Stimulated activated CD4-positive, alpha-beta T cell treated with anti-CD3 and anti-CD28 coated beads, Interleukin-1b, Interleukin-23, amount 100 ng/mL, for 48 hours (primary cell): Measurements from ENCODE around the gene KCNH1.

Source experiments
- DNase-seq: peaks from one replicate; pipeline ENCODE4 v3.0.0-alpha.2; 2020

The KCNH1 gene

GRCh38 chr1:210915890-210916507 is 217.9 kb downstream of the KCNH1 start:
- no peak for DNase-seq

- no peak for DNase-seq
Measured at GRCh38 chr1:210912752-210913151, 221.2 kb downstream of the KCNH1 start.

- no peak for DNase-seq
Measured at GRCh38 chr1:210910020-210910575, 223.8 kb downstream of the KCNH1 start.

GRCh38 chr1:210908791-210909190 is 225.2 kb downstream of the KCNH1 start:
- no peak for DNase-seq

GRCh38 chr1:210908257-210908656 is 225.7 kb downstream of the KCNH1 start:
- DNase-seq = no peak

GRCh38 chr1:210907251-210907805 is 226.6 kb downstream of the KCNH1 start:
- no peak for DNase-seq

GRCh38 chr1:210905944-210906453 is 227.9 kb downstream of the KCNH1 start:
- DNase-seq = no peak

GRCh38 chr1:210905365-210905904 is 228.5 kb downstream of the KCNH1 start:
- no peak for DNase-seq

- DNase-seq = no peak
Measured at GRCh38 chr1:210901981-210902770, 231.8 kb downstream of the KCNH1 start.

- no peak for DNase-seq
Measured at GRCh38 chr1:210900820-210901219, 233.1 kb downstream of the KCNH1 start.

GRCh38 chr1:210900079-210900478 is 233.9 kb downstream of the KCNH1 start:
- DNase-seq = no peak

- DNase-seq = no peak
Measured at GRCh38 chr1:210899676-210900075, 234.3 kb downstream of the KCNH1 start.

GRCh38 chr1:210898473-210898872 is 235.5 kb downstream of the KCNH1 start:
- no peak for DNase-seq

GRCh38 chr1:210883821-210884220 is 250.1 kb downstream of the KCNH1 start:
- DNase-seq = no peak

GRCh38 chr1:210882414-210883221 is 251.3 kb downstream of the KCNH1 start:
- no peak for DNase-seq

GRCh38 chr1:210878564-210878963 is 255.4 kb downstream of the KCNH1 start:
- DNase-seq = no peak

GRCh38 chr1:210876275-210876674 is 257.7 kb downstream of the KCNH1 start:
- DNase-seq = no peak

- no peak for DNase-seq
Measured at GRCh38 chr1:210866532-210866931, 267.4 kb downstream of the KCNH1 start.

- DNase-seq = no peak
Measured at GRCh38 chr1:210857705-210858104, 276.2 kb downstream of the KCNH1 start.

- no peak for DNase-seq
Measured at GRCh38 chr1:210857146-210857663, 276.7 kb downstream of the KCNH1 start.

GRCh38 chr1:210855440-210855839 is 278.5 kb downstream of the KCNH1 start:
- no peak for DNase-seq

GRCh38 chr1:210853276-210853675 is 280.7 kb downstream of the KCNH1 start:
- no peak for DNase-seq
